GM21528 (cell line): Measurements from ENCODE around the gene KCTD11.
"Not testable (repeated sequence)": the region's sequence is repeated elsewhere in the genome, so short reads cannot be mapped to it uniquely, and the experiment has no call there.

Experiments
- ATAC-seq: cut with Tn5 transposase; IDR thresholded peaks from one replicate; pipeline ENCODE4 v1.9.1; 2021; ENCODE audit warnings: mild to moderate bottlenecking, moderate library complexity; ENCODE audit not compliant: unreplicated experiment, low FRiP score

Gene KCTD11

GRCh38 chr17:7340179-7340578, 11.8 kb upstream of the KCTD11 start:
- no peak for ATAC-seq

DNA sequence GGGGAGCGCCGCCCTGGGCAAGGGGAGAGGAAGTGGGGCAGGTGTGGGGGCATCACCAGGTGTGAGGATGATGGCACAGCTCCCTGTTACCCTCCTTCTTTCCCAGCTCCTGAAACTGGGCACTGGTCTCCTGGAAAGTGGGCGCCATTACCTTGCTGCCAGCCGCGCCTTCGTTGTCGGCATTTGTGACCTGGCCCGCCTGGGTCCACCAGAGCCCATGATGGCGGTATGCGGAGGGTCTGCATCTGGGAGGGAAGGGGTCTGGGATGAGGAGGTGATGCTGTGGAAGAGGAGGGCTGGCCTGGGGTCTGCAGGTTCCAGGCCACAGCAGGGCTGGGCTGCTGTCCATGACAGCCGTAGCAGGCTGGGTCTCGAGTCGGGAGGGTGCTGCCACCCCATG, 10.1 kb upstream of the KCTD11 start:
- no peak for ATAC-seq

DNA sequence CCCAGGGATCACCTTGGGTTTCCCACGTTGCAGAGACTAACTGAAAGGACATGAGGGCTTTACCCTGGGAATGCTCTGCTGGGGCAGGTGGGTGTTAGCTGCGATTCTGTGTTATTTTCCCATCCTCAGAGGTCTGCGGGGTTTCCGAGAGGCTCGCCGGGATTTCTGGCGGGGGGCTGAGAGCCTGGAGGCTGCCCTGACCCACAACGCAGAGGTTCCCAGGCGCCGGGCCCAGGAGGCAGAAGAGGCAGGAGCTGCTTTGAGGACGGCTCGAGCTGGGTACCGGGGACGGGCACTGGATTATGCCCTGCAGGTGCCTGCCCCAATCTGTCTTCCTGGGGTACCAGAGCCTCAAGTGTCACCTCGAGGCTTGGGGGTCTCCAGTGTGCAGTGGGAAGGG, 8.7 kb upstream of the KCTD11 start:
- ATAC-seq, result no peak

DNA sequence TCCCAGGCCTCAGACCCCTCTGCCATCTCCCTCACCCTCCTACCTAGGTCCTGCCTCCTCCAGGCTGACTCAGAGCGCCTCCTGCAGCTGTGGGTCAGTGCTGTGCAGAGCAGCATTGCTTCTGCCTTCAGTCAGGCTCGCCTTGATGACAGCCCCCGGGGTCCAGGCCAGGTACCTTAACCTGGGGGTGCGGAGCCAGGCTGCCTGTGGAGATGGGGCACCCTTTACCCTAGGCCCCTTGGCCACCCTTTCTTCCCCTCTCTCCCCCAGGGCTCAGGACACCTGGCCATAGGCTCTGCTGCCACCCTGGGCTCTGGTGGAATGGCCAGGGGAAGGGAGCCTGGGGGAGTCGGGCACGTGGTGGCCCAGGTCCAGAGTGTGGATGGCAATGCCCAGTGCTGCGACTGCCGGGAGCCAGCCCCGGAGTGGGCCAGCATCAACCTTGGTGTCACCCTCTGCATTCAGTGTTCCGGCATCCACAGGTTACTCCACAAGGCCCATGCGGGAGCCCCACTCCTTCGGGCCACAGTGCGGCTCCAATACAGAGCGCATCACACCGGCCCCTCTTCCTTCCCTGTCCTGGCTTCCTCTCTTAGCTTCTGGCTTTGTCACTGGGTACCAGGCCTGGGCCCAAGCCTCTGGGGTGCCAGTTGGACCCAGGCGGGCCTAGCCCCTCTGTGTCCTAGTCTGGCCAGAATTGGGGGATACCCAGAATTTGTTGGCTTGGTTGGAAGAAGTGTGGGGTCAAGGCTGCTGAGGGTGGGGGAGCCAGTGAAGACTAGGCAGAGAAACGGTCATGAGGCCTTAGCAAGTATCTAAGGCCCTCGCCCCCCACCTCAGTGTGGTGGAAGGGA, 5.0 kb upstream of the KCTD11 start:
- ATAC-seq, result no peak

- no peak for ATAC-seq
These were observed 4.1 kb upstream of the KCTD11 start for GRCh38 chr17:7347630-7348477.

DNA sequence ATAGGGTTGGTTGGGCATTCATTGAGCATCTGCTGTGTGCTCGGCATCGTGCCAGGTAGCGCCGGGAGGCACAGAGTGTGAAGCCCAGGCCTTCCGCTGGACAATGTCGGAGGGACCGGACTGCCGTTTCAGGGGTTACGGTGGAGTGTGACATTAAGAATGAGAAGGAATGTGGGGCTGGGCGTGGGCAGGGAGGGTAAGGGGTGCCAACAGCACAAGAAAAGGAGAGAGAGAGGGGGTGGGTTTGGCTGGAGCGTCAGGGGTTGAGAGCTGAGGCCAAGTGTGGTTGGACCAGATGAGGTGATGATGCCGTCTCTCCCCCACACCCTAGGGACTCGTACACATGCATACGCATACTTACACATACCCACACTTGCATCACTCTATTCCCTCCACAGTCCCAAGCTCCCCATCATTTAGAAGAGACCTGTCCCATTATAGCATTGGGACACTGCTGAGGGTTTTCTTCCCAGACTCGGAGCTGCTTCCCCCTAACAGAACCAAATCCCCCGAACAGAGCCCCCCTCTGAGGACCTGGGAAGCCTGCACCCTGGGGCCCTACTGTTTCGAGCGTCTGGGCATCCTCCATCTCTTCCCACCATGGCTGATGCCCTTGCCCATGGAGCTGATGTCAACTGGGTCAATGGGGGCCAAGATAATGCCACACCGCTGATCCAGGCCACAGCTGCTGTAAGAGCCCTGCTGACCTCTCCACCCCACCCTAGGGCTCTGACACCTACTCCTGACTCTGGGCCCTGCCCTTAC, 3.3 kb upstream of the KCTD11 start:
- no peak for ATAC-seq

- no peak for ATAC-seq
These were observed 534 bp downstream of the KCTD11 start for GRCh38 chr17:7352503-7352889.

DNA sequence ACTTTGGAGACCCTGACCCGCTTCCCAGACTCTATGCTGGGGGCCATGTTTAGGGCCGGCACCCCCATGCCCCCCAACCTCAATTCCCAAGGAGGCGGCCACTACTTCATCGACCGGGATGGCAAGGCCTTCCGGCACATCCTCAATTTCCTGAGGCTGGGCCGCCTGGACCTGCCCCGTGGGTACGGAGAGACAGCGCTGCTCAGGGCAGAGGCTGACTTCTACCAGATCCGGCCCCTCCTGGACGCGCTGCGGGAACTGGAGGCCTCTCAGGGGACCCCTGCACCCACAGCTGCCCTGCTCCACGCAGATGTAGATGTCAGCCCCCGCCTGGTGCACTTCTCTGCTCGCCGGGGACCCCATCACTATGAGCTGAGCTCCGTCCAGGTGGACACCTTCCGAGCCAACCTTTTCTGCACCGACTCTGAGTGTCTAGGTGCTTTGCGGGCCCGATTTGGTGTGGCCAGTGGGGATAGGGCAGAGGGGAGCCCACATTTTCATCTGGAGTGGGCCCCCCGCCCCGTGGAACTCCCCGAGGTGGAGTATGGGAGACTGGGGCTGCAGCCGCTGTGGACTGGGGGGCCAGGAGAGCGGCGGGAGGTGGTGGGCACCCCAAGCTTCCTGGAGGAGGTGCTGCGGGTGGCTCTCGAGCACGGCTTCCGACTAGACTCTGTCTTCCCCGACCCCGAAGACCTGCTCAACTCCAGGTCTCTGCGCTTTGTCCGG, 1.1 kb downstream of the KCTD11 start:
- no peak for ATAC-seq

- ATAC-seq, result no peak
These were observed 2.4 kb downstream of the KCTD11 start for GRCh38 chr17:7354262-7354843.

GRCh38 chr17:7355053-7355452, 3.1 kb downstream of the KCTD11 start, which contains the start of gene TMEM95:
Gene TMEM95 (plus strand): TSS chr17:7355156. CDS start chr17:7355205, 49 bp downstream.
- ATAC-seq, result no peak

DNA sequence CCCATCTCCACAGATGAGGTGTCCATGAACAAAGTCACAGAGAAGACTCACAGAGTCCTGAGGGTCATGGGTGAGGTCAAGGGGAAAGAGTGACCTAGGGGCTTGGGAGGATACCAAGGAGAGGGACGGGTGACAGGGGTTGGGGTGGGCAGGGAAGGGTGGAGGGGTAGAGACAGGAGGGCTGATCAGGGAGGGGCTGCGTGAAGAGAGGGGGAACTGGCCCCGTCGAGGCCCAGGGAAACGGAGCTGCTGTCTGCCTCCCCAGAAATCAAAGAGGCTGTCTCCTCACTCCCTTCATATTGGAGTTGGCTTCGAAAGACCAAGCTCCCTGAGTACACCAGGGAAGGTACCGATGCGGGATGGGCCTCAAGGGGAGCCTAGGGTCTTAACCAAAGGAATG, 3.6 kb downstream of the KCTD11 start:
- ATAC-seq, result no peak

GRCh38 chr17:7356072-7356549, 4.1 kb downstream of the KCTD11 start:
- no peak for ATAC-seq

DNA sequence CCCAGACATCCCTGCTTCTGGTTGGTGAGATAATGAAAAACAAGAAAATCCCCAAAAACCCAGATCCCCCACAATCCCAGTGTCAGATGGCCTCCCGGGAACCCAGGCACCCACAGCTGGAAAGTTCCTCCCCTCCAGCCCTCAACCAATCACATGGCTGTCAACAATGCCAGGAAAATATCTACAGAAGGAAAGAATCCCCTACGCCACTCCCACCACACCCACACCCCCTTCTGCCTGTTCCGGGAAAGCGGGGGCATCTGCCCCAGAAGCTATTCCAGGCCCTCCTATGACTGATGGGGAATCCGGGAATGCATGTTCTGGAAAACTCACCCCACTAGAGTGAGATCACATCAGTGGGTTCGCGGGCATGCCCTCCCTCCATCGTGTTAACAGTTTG, 4.8 kb downstream of the KCTD11 start:
- ATAC-seq, result no peak

DNA sequence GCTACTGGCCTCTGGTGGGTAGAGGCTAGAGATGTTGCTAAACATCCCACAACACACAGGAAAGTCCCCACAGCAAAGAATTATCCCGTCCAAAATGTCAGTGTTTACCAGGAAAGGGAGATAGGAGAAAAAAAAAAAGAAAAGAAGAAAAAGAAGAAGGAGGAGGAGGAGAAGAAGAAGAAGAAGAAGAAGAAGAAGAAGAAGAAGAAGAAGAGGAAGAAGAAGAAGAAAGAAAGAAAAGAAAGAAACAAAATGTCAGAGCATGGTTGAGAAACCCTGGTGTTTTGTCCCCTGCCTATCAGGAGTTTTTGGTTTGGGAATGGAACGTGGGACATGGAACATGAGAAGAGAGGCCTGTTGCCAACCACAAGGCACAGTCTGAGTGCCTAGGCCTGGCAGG, 5.4 kb downstream of the KCTD11 start:
- no peak for ATAC-seq

GRCh38 chr17:7361906-7362305, 9.9 kb downstream of the KCTD11 start:
- no peak for ATAC-seq

GRCh38 chr17:7363311-7363710, 11.3 kb downstream of the KCTD11 start:
- no peak for ATAC-seq

DNA sequence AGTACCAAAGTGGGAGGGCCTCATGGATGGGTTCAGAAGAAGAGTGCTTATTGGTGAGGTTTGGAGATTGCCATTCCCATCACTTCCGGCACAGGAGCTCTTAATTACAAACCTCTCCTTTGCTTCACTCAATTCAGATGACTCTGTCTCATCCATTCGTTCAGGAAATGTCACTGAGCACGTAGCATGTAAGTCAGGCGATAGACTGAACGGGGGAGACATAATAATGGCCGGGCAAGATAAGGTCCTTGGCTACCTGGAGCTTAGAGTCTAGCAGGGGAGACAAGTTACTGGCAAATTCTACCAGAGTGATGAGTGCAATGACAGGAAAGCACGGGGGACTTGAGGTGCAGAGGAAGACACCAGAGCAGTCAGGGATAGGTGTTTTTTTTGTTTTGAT, 14.0 kb downstream of the KCTD11 start:
- ATAC-seq, result not testable (repeated sequence)

GRCh38 chr17:7367083-7367482, 15.1 kb downstream of the KCTD11 start:
- ATAC-seq, result no peak

- no peak for ATAC-seq
These were observed 16.1 kb downstream of the KCTD11 start for GRCh38 chr17:7367918-7368598.
